GM18511 (cell line): ENCODE data around the gene DPM2.

Source experiments
- ATAC-seq: cut with Tn5 transposase; IDR thresholded peaks from one replicate; pipeline ENCODE4 v1.9.1; 2021; ENCODE audit warnings: mild to moderate bottlenecking, moderate library complexity; ENCODE audit not compliant: unreplicated experiment

DPM2 gene, protein sequence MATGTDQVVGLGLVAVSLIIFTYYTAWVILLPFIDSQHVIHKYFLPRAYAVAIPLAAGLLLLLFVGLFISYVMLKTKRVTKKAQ

DNA sequence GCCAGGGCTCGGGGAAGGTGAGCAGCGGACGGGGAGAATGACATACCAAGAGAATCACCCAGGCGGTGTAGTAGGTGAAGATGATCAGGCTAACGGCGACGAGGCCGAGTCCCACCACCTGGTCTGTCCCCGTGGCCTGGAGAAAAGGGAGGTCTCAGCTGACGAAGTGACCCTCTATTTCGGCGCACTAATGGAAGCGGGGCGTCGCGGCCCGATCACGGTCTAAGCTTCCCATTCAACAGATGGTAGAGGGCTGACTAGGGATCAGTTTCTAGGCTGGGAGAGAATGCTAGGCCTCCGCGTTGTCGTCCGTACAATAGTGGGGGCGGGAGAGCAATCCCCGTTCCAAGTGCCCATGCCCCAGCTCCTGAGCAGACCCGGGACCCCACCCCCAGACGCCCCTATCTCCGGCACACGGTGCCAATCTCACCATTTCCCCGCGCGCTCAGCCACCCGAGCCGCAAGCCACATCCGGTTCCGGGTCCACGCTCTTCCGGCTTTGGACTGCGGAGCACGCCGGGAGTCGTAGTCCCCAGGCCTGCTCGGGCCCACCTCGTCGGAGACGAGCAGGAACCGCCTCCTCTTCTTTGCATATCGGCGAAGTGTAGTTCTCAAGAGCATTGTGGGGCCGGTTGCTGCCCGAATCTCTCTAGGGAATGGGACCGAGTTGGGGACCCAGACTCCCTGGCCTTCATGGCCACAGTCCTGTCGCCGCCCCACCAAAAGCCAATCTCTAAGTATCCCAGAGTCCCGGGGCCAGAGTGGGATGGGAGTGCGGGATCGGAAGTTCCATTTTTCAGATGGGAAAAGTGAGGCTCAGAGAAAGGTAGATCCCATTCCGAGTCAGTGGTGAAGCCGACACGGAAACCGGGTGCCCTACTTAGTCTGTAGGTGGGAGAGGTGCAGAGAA lies at the start of gene DPM2:
TSS of gene DPM2 (minus strand) at position 467 of the 910 bp plus-strand sequence. CDS start at position 433, 34 bp downstream.
- peak; percentile 89 for ATAC-seq

DNA sequence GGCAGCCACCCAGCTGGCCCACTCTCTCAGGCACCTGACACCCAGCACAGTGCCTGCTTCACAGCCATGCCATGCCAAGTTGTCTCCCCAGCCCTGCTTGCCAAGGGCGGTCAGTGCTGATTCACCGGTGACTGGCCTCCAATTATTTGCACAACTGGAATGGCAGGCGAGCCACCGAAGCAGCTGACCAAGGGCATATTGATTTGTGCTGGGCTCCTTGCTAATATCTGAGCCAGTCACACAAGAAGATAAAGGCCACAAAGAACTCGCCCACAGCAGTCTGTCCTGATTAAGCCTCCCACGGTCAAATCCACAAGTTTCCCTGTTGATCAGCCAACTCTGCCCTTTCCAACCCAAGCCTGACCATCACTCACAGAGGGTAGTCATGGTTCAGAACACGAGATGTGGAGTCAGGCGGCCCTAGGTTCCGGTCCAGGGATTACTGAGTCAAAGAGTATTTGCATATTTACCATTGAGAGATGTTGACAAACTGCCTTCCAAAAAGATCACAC lies 49.5 kb upstream of the DPM2 start:
- no peak for ATAC-seq

DNA sequence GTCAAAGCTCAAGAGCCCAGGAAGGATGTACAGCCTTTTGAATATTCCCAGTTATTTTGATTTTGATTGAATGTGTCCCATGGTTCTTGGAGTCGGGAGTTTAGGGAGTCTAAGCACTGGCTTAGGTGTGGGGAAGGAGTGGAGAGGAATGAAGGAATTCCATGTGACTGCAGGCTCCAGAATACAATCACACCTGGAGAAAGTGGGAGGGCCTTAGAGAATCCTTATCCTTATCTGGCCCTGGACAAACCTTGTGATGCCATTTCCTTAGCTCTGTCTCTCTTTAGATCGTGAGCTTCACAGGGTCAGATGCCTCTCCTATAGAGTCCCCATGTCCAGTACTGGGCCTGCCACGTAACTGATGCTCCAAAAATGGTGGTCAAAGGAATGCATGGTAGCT lies 47.4 kb upstream of the DPM2 start:
- ATAC-seq = no peak

DNA sequence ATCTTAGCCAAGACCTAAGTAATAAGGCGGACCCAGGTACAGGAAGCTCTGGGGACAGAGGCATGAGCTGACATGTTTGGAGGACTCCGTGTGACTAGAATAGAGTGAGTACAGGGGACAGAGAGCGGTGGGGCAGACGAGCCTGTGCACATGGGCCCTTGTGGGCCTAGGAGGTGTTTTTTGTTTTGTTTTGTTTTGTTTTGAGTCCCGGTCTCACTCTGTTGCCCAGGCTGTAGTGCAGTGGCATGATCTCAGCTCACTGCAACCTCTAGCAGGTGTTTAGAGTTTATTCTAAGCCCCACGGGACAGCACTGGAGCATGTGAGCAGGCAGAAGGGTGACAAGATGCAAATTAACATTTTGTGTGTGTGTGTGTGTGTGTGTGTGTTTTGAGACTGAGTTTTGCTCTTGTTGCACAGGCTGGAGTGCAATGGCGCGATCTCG lies 46.2 kb upstream of the DPM2 start:
- peak; percentile 47 for ATAC-seq

DNA sequence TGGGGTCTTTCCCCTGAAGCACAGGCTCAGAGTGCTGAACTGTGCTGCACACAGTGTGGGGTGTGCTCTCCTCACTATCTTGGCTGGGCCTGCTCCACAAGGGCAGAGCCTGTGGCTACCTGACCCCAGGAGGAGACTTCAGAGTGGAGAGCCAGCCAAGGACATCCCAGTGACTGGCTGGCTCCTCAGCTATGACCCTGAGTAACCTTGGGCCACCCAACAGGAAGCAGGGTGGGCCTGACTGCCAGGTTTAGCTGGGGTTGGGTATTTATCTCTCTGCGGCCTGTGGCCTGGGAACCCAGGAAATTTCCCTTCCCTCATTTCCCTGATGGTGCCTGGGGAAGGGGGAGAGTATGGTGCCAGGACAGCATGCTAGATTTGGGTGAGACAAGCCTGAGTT lies 45.3 kb upstream of the DPM2 start:
- ATAC-seq = no peak

DNA sequence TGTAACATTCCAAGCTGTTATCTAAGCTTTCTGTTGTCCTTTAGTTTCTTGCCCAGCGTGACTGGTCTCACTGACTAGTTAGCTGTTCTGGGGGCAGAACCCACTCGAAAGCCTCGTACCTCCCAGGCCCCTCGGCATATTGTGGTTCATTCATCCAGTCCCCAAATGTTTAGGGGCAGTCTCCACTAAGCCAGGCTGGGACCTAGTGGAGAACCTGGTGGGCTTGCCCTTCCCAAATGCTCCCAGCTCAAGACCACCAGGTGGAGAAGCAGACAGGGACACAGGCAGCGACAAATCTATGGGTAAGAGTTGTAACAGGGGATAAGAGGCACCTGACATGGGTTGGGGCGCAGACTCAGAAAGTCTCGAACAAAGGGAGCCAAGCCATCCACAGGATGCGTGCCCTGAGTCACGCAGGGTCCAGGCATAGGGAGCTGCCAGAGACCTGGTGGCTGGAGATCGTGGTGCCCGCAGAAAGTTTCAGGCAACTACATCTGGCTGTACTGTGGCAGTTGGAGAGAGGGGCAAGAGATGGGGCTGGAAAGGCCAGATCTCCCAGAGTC lies 44.0 kb upstream of the DPM2 start:
- no peak for ATAC-seq

DNA sequence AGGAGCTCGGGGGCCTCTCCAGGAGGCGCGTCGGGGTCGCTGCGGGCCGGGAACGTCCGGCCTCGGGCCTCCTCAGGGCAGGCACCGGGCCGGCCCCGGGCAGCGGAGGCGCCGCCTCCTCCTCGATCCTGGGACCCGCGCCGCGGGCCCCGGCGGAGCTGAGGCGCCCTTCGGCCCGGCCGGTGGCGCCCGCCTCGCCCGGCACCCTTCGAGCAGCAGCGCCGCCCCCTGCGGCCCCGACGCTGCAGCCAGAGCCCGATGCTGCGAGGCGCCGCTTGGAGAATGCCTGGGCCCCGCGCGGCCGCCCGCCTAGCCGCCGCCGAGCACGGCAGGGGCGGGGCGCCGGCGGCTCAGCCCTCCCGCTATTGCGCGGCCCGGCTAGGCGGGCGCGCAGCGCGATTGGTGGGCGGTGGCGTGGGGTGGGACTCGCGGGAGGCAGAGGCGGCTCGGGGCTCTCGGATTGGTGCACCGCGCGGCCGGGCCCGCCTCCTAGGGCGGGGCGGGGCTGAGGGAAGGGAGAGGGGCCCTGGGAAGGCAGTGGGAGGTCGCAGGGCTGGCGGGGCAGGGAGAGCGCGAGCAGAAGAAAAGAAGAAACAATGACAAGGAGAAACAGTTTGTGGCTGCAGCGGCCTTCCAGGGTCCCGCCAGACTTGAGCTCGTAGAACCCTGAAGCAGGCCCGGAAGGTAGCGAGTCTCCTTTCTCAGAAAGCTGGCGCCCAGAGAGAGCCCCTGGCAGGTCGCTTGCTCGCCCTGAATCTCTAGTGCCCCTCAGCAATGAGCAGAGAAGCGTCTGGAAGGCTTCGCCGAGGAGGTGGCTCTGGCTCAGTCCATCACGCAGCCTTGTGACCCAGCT lies 43.3 kb upstream of the DPM2 start, which contains the start of gene EEIG1:
TSS of gene EEIG1 (minus strand) at position 284 of the 853 bp plus-strand sequence. CDS start 852 bp downstream, outside the sequence.
- peak; percentile 77 for ATAC-seq

DNA sequence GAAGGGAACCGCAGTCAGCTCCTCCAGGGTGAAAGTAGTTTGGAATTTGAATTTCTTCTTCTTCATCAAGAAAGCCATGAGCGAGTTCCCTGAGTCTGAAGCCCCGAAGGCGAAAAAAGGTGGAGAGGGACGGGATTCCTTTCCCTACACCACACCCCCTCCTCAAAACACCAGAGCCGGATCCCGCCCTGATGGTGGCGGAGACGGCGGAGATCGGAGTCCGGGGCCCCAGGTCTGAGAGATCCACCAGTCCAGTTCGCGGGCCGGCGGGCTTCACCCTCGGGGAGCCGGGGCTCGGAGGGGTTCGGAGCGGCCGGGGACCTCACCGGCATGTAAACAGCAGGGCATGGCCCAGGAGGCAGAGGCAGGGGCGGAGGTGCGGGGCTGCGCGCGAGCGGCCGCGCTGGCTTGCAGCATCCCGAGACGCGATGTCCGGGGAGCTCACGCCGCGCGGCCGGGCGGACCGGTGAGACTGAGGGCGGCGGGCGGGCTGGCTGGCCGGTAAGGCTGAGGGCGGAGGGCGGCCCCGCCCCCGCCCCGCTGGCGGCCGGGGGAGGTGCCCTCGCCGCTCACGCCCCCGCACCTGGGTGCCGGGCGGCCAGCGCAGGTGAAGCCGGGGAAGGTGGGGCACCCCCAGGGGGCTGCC lies 42.5 kb upstream of the DPM2 start:
- peak; percentile 38 for ATAC-seq

DNA sequence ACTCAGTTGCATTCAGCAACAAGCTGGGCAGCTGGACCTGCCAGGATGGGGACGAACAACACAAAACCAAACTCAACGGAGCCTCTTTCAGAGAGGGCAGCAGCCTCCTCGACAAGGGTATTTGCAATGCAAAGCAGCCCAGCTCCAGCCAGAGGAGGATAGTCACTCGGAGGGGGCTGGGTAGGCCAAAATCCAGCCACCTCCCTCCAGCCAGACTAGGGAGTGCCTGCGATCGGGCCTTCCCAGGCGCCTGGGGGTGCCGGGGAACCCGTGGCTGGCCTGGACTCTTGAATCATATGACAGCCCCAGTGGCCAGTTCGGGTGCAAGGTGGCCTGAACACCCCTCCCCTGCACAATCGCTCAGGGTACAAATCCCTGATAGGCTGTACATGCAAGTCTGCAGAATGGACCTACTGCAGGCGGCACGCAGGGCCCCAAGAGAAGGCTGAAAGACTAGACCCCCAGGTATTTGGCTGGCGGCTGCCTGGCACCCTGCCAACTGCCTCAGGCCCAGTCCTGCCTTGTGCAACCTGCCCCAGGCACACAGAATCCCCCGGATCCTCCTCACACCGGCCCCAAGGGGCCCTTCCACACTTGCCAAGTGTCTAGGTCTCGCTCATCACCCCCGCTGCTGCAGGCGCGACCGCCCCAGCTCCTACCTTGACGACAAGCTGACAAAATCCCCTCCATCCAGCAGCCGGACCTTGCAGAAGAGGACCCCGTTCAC lies 41.8 kb upstream of the DPM2 start:
- no peak for ATAC-seq

DNA sequence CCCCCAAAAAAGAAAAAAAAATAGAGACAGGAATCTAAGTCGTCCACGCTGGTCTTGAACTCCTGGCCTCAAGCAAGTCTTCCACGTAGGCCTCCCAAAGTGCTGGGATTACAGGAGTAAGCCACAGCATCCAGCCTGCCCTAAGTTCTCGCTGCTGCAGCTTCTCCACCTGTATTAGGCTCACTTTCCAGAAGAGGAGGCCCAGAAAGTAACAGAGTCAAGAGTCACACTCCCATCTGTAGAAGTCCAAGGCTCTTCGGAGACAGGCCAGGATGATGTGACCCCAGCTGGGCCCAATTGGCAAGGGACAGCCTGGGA lies 41.3 kb upstream of the DPM2 start:
- ATAC-seq = no peak

DNA sequence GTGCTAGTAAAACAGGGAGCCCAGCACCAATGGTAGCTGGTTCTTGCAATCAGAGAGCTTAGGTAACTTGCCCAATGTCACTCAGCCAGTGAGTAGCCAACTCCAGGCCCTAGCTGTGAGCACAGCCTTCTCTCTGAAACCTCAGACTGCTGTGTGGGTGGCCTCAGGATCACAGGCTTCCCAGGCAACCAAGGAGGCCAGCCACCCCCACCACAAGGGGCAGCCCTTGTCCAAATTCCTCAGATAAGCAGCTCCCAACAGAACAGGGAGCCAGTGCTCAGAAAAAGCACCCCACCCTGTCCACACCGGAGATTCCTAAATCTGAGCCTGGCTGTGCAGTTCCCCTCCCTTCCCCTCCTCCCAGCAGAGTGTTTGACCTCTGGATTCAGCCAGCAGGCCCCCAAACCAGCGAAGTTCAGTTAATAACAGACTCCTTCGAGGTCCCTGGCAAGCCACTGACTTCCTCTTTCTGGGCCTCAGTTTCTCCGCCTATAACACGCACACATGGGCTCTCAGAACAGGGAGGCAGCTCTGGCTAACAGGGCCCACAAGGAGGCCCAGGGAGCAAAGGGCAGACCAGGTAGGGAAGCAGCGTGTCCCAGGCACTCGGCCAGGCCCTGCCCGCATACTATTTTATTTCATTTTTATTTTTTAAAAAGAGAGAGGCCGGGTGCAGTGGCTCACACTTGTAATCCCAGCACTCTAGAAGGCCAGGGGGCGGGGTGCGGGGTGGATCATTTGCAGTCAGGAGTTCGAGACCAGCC lies 40.4 kb upstream of the DPM2 start:
- no peak for ATAC-seq

DNA sequence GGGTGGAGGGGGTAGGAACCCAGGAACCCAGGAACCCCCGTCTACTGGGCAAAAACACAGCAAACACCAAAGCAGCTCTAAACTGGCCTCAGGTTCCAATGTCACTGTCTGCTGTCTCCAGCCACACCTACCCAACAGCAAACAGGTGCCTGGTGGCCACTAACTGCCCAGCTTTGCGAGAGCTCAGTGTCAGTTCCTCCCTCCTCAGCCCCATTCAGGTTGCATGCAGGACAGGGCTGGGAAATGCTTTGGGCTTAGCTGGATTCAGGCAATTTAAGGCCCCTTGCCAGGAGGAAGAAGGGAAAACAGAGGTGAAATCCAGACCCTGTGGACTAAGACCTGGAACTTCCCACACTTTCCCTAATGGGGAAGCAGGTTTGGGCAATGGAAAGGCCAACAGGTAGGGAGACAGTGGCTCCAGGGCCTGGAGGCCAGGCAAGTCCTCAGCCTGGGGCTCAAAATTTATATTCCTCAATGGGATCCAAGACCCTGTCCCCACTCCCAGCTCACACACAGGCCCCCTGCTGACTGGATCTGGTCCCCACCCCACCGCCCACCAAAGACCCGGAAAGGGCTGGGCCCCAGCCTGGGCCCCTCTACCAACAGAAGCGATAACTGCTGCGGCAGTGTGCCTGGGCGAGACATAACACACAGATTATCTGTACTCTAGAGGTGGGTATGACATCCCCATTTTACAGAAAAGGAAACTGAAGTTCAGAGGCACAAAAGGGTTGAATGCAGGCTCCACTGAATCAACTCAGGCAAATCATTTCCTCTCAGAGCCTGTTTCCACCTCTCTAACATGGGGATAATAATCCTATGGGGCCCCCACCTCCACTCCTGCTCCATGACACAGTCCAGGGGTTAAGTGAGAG lies 39.6 kb upstream of the DPM2 start:
- no peak for ATAC-seq

DNA sequence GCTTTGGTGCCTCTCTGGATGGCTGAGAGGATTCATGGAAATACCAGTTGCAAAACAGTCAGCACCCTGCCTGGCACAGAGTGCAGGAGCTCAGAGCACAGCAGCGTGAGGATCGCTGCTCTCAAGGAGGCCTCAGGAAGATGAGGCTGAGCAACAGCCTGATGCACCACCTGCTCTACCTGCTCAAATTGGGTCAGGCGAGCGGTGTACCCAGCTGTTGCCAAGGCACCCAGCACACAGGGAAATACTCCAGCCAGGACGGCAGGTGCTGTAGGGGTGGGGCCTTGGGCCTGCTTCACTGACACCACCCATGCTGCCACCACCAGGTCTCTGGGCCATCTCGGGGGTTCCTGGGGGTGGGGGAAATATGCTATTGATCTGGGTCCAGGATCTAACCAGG lies 38.8 kb upstream of the DPM2 start:
- no peak for ATAC-seq

DNA sequence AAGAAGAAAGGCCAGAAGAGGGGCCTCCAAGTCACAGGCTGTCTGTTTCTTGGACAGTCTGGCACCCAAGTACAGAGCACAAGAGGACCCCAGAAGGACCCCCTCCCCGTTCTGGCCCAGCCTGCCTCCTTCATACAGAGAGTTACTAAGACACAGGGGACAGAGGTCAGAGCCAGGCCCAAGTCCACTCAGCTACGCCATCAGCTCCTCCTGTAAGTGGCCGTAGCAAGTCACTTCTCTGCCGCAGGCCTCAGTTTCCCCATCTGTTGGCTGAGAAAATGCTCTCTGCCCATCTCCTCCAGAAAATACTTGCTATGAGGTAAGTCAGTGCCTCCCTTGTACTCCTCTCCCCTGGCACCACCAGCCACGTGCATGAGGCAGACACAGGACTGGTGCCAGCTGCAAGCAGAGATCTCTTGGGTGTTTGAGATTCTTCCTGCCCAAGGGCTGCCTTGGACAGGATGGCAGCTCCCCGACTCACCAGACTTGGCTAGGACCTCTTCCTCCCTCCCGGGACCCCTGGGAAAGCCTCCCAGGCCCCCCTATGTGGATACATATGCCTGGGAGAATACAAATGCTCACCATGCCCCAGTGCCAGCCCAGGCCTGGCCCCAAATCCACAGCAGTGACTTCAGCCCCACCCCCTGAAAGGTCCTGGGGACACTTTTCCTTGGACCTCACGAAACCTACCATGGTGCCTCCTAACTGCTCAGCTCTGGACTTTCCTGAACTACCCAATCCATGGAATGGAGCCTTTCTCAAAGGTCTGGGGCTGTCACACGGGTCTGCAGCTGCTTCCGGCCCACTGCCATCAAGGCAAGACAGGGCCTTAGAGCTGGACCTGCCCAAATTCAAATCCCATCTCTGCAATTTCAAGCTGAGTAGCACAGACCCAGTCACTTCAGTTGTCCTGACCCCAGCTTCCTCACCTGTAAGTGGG lies 38.0 kb upstream of the DPM2 start:
- no peak for ATAC-seq

DNA sequence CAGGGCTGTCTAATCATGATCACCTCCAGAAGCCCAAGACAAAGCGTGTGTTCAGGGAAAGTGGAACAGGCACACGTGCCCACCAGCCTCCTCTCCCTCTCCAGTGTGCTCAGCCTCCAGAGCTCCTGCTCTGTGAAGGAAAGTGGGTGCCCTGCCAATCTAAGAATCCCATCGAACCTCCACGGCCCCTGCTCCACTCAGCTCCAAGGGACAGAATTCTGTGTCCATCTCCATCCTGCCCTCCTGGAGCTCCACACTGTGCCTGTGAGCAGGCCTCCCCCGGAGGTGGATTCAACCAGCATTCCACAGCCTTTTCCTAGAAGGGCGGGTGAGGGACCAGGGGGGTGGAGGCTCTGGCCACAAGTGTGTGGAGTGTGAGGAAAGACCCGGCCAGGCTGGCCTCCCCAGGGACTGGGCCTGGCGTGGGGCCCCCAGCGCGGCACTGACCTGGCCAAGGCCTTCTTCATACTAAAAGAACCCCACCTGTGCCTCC lies 37.2 kb upstream of the DPM2 start:
- no peak for ATAC-seq

DNA sequence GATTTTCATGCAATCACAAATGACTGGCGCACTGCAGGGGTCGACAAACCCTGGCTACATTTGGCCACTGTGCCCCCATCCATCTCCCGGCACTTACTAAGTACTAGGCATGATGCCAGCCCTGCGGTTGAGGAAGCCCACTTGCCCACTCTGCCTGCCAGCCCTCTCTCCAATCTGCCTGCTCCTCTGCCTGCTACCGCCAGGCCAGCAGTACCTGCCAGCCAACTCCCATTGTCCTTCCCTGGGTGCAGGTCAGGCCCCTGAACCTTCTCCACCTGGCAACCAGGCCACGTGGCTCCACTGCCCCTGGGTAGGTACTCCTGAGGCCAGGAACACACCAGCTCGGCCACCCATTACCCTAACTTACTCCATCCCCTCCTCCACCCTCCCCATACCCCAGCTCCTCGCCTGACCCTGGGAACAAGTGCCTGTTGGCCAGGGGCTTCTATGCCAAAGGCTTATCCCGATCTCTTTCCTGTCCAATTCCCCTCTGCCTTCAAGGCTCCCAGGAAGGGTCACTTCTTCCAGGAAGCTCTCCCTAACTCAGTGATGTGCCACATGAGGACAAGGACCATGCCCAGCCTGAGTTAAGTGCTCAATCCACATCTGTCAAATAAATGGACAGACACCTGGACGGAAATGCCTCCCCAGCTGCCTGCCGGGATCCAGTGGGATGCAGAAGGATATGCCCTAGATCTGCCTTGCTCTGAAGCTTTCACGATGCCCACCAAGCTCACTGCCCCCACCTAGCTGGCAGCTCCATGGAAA lies 36.5 kb upstream of the DPM2 start:
- no peak for ATAC-seq
